PC-9 (cell line): ENCODE measurements around the gene PJA2. TPM values are rescaled to one million over a fixed set of nuclear protein-coding genes. Genes with fewer than 3 reads are reported as not detected.

ENCODE experiments used
- BruUV-seq: library from RNA; stranded (reverse); fragments of 400-500 nt; replicated peaks from 2 replicates; lab custom pipeline; 2021; lab: Mats Ljungman, UMichigan
- CTCF ChIA-PET: fragments of 300-600 bp; sonication (Branson Sonifier 250); formaldehyde crosslinking; loops from one replicate; lab custom pipeline; 2022; ENCODE audit warnings: antibody characterized with exemption; lab: Charles Lee
- POLR2A ChIA-PET: fragments of 300-600 bp; sonication (Branson Sonifier 250); formaldehyde crosslinking; loops from one replicate; lab custom pipeline; 2022; ENCODE audit warnings: antibody characterized with exemption; ENCODE audit not compliant: unreplicated experiment; lab: Charles Lee
- DNase-seq, 2 experiments: peaks; one replicate each; pipeline versions ENCODE4 v3.0.0 to v3.0.0-alpha.2; 2015 to 2022; ENCODE audit warnings: mixed read lengths in 1 of 2
- H2AFZ ChIP-seq: fragments of 200-600 bp; sonication (generic); 2 replicates; pipeline ENCODE4 v1.8.1; 2017; ENCODE audit warnings: antibody characterized with exemption
- H3F3A ChIP-seq: fragments of 200-600 bp; sonication (generic); 2 replicates; pipeline ENCODE4 v1.8.1; 2017; ENCODE audit warnings: antibody characterized with exemption, mild to moderate bottlenecking, low read depth; ENCODE audit not compliant: insufficient read depth
- H3K27ac ChIP-seq: fragments of 200-600 bp; sonication (generic); 2 replicates; pipeline ENCODE4 v1.6.1; 2016; ENCODE audit warnings: mixed run types
- H3K27me3 ChIP-seq: fragments of 200-600 bp; sonication (generic); 2 replicates; pipeline ENCODE4 v1.6.1; 2016; ENCODE audit warnings: low read depth, mixed run types; ENCODE audit not compliant: insufficient read depth
- H3K36me3 ChIP-seq: fragments of 200-600 bp; sonication (generic); 2 replicates; pipeline ENCODE4 v1.6.1; 2016; ENCODE audit warnings: low read depth, mixed run types
- H3K4me1 ChIP-seq: fragments of 200-600 bp; sonication (generic); replicated peaks from 2 replicates; pipeline ENCODE4 v1.6.1; 2016; ENCODE audit warnings: mixed run types; ENCODE audit not compliant: insufficient read depth
- H3K4me2 ChIP-seq: fragments of 200-600 bp; sonication (generic); 2 replicates; pipeline ENCODE4 v1.6.1; 2017; ENCODE audit warnings: mixed run types
- H3K4me3 ChIP-seq: fragments of 200-600 bp; sonication (generic); 2 replicates; pipeline ENCODE4 v1.6.1; 2016; ENCODE audit warnings: mixed run types
- H3K79me2 ChIP-seq: fragments of 200-600 bp; sonication (generic); 2 replicates; pipeline ENCODE4 v1.6.1; 2017; ENCODE audit warnings: low read depth, mixed run types
- H3K9me2 ChIP-seq: fragments of 200-600 bp; sonication (generic); 2 replicates; pipeline ENCODE4 v1.8.1; 2017; ENCODE audit warnings: mild to moderate bottlenecking; ENCODE audit not compliant: insufficient read depth
- H3K9me3 ChIP-seq: fragments of 200-600 bp; sonication (generic); 2 replicates; pipeline ENCODE4 v1.8.1; 2016; ENCODE audit warnings: low read depth; ENCODE audit not compliant: insufficient read depth
- H4K20me1 ChIP-seq: fragments of 200-600 bp; sonication (generic); 2 replicates; pipeline ENCODE4 v1.8.1; 2017; ENCODE audit not compliant: insufficient read depth
- CTCF ChIP-seq: fragments of 200-600 bp; sonication (generic); conservative IDR thresholded peaks from 2 replicates; pipeline ENCODE4 v1.6.1; 2017; ENCODE audit warnings: mixed run types, antibody characterized with exemption, mild to moderate bottlenecking, moderate library complexity
- EZH2 ChIP-seq: fragments of 200-600 bp; sonication (generic); IDR thresholded peaks from 2 replicates; pipeline ENCODE4 v1.8.0; 2017; ENCODE audit warnings: antibody characterized with exemption, low read depth
- intact Hi-C: fragments of 100-400 bp; cut with micrococcal nuclease; formaldehyde crosslinking; loops from one replicate; pipeline ENCODE4 v1.10.0; 2022; ENCODE audit not compliant: unreplicated experiment
- total RNA-seq: library from RNA; stranded (reverse); gene quantifications from 2 replicates; pipeline ENCODE4 v1.2.3, GENCODE V29; 2021

PJA2 gene
- total RNA-seq, 1 experiment from 2014 or later: 29.9 TPM

GRCh38 chr5:109413458-109413857, 3.7 kb upstream of the PJA2 start:
- no peak overlapping the region for H3K4me2 ChIP-seq
- H3K4me1 ChIP-seq: peaks cover 13% of the 10 kb centered on the region
- H3K79me2 ChIP-seq: peaks cover 3% of the 10 kb centered on the region
- DNase-seq: no peak
- no peaks in the 10 kb centered on the region for H4K20me1 ChIP-seq
- H3K36me3 ChIP-seq: no peaks in the 10 kb centered on the region
- ChIA-PET CTCF (interaction anchor here (0.7 kb wide), 1 partner anchor 513 kb away, joined by 3 read pairs; no protein-coding TSS in a partner anchor), POLR2A (interaction anchor here (0.5 kb wide), 1 partner anchor 14 kb away, joined by 5 read pairs; no protein-coding TSS in a partner anchor)
- no peak overlapping the region for H3K27ac ChIP-seq
- TF ChIP-seq EZH2: no peak
- TF ChIP-seq CTCF: no peak
- BruUV-seq: no TSS peak
- no peak overlapping the region for H2AFZ ChIP-seq
- H3K4me3 ChIP-seq: no peak overlapping the region
- 0 out of 2 replicates have a peak, but pooled peaks cover 3% of the 10 kb centered on the region for H3K9me2 ChIP-seq
- H3K27me3 ChIP-seq: no peaks in the 10 kb centered on the region
- no peaks in the 10 kb centered on the region for H3K9me3 ChIP-seq
- peaks cover 26% of the 10 kb centered on the region for H3F3A ChIP-seq
- intact Hi-C loops: no loop called here

- Histone ChIP-seq H4K20me1 (no peaks in the 10 kb centered on the region), H3F3A (peaks cover 29% of the 10 kb centered on the region), H3K4me2 (no peak overlapping the region), H3K27ac (no peak overlapping the region), H2AFZ (no peak overlapping the region), H3K4me1 (peaks cover 17% of the 10 kb centered on the region), H3K4me3 (no peak overlapping the region), H3K9me2 (0 out of 2 replicates have a peak, but pooled peaks cover 3% of the 10 kb centered on the region), H3K79me2 (peaks cover 8% of the 10 kb centered on the region), H3K36me3 (no peaks in the 10 kb centered on the region), H3K27me3 (no peaks in the 10 kb centered on the region), H3K9me3 (no peaks in the 10 kb centered on the region)
- no peak for DNase-seq
- POLR2A ChIA-PET: interaction anchor here (0.6 kb wide), 1 partner anchor 327 kb away, joined by 3 read pairs; no protein-coding TSS in a partner anchor
- no peak for TF ChIP-seq CTCF
- TF ChIP-seq EZH2: no peak
- BruUV-seq: no TSS peak
- intact Hi-C loops: no loop called here
- CTCF ChIA-PET: interaction anchor here (0.7 kb wide), 1 partner anchor 512 kb away, joined by 3 read pairs; no protein-coding TSS in a partner anchor
Observed at GRCh38 chr5:109412981-109413402, 3.2 kb upstream of the PJA2 start.

- ChIA-PET POLR2A (no interaction called here), CTCF (no interaction called here)
- H3K27me3 ChIP-seq: no peaks in the 10 kb centered on the region
- H3K9me2 ChIP-seq: 0 out of 2 replicates have a peak, but pooled peaks cover 3% of the 10 kb centered on the region
- intact Hi-C loops: no loop called here
- H4K20me1 ChIP-seq: no peaks in the 10 kb centered on the region
- H3K27ac ChIP-seq: peak overlapping the region; percentile 81
- H3K4me3 ChIP-seq: peak overlapping the region; percentile 63; the same call in 1 of the 2 replicates
- peaks cover 29% of the 10 kb centered on the region for H3F3A ChIP-seq
- TF ChIP-seq CTCF: no peak
- no peak for TF ChIP-seq EZH2
- peak overlapping the region; percentile 82; the same call in 1 of the 2 replicates for H2AFZ ChIP-seq
- H3K79me2 ChIP-seq: peaks cover 21% of the 10 kb centered on the region
- H3K4me1 ChIP-seq: peaks cover 30% of the 10 kb centered on the region
- BruUV-seq: no TSS peak
- H3K36me3 ChIP-seq: no peaks in the 10 kb centered on the region
- H3K9me3 ChIP-seq: no peaks in the 10 kb centered on the region
- H3K4me2 ChIP-seq: peak overlapping the region; percentile 92
- DNase-seq: peak in 1 of 2 experiments; percentile 80
Observed at GRCh38 chr5:109411627-109412026, 1.9 kb upstream of the PJA2 start.
